NCI-H82 (cell line): ENCODE measurements around the gene KCNJ13.
"Not testable (repeated sequence)": the region's sequence is repeated elsewhere in the genome, so short reads cannot be mapped to it uniquely, and the experiment has no call there.

ENCODE experiments used
- DNase-seq: peaks from one replicate; lab custom pipeline; 2025; lab: John Stamatoyannopoulos, UW

The KCNJ13 gene

GRCh38 chr2:232767866-232768265 is 8.5 kb downstream of the KCNJ13 start:
- no peak for DNase-seq

GRCh38 chr2:232761301-232761907 is 15.0 kb downstream of the KCNJ13 start:
- peak; percentile 48 for DNase-seq

GRCh38 chr2:232757905-232758304 is 18.5 kb downstream of the KCNJ13 start:
- no peak for DNase-seq

- DNase-seq = no peak
Observed at GRCh38 chr2:232750135-232750671, 26.2 kb downstream of the KCNJ13 start.

GRCh38 chr2:232749331-232749730 is 27.0 kb downstream of the KCNJ13 start:
- no peak for DNase-seq

- DNase-seq = no peak
Observed at GRCh38 chr2:232748038-232748437, 28.3 kb downstream of the KCNJ13 start.

GRCh38 chr2:232744963-232745362 is 31.4 kb downstream of the KCNJ13 start:
- DNase-seq = no peak

- no peak for DNase-seq
Observed at GRCh38 chr2:232741972-232742371, 34.4 kb downstream of the KCNJ13 start.

- DNase-seq = no peak
Observed at GRCh38 chr2:232741294-232741693, 35.1 kb downstream of the KCNJ13 start.

GRCh38 chr2:232731470-232731869 is 44.9 kb downstream of the KCNJ13 start:
- no peak for DNase-seq

- DNase-seq = no peak
Observed at GRCh38 chr2:232728785-232729184, 47.6 kb downstream of the KCNJ13 start.

GRCh38 chr2:232723027-232723426 is 53.3 kb downstream of the KCNJ13 start:
- no peak for DNase-seq

GRCh38 chr2:232721882-232722281 is 54.5 kb downstream of the KCNJ13 start:
- DNase-seq = no peak

GRCh38 chr2:232721261-232721660 is 55.1 kb downstream of the KCNJ13 start:
- no peak for DNase-seq

GRCh38 chr2:232720056-232720455 is 56.3 kb downstream of the KCNJ13 start:
- not testable (repeated sequence) for DNase-seq
